Neuronal stem cell (in vitro differentiated cells): Measurements from ENCODE around the gene PCDHGB7.

Source experiments
- DNase-seq: peaks from one replicate; pipeline ENCODE4 v3.0.0-alpha.2; 2013; ENCODE audit warnings: low spot score
- H2AFZ ChIP-seq: one replicate; pipeline ENCODE4 v1.6.1; 2013; ENCODE audit warnings: mild to moderate bottlenecking, low read length, inconsistent platforms
- H2AK5ac ChIP-seq: 2 replicates; pipeline ENCODE4 v1.6.1; 2013; ENCODE audit warnings: low read depth, mild to moderate bottlenecking, inconsistent platforms, low read length, moderate library complexity, mixed read lengths
- H2BK120ac ChIP-seq: 2 replicates; pipeline ENCODE4 v1.6.1; 2013; ENCODE audit warnings: low read depth, mild to moderate bottlenecking, inconsistent platforms, low read length, moderate library complexity, mixed read lengths
- H2BK12ac ChIP-seq: one replicate; pipeline ENCODE4 v1.6.1; 2013; ENCODE audit warnings: low read length, inconsistent platforms
- H2BK15ac ChIP-seq: 2 replicates; pipeline ENCODE4 v1.6.1; 2013; ENCODE audit warnings: mild to moderate bottlenecking, low read length, inconsistent platforms, mixed read lengths
- H2BK5ac ChIP-seq: one replicate; pipeline ENCODE4 v1.6.1; 2013; ENCODE audit warnings: inconsistent platforms, mild to moderate bottlenecking, low read length, moderate library complexity
- H3K14ac ChIP-seq: one replicate; pipeline ENCODE4 v1.6.1; 2013; ENCODE audit warnings: low read length, inconsistent platforms
- H3K18ac ChIP-seq: 2 replicates; pipeline ENCODE4 v1.6.1; 2013; ENCODE audit warnings: low read length, inconsistent platforms
- H3K23ac ChIP-seq: 2 replicates; pipeline ENCODE4 v1.6.1; 2013; ENCODE audit warnings: low read depth, mild to moderate bottlenecking, mixed read lengths, low read length, inconsistent platforms; ENCODE audit not compliant: poor library complexity
- H3K27ac ChIP-seq: replicated peaks from 3 replicates; pipeline ENCODE4 v1.5.1; 2013; ENCODE audit warnings: low read length, inconsistent platforms
- H3K27me3 ChIP-seq, 3 experiments: 2 replicates each; pipeline ENCODE4 v1.6.1; 2013; ENCODE audit warnings: low read length in 3 of 3, mild to moderate bottlenecking in 2 of 3, inconsistent platforms in 1 of 3, low read depth in 1 of 3, mixed read lengths in 1 of 3, moderate library complexity in 1 of 3; ENCODE audit not compliant: control insufficient read depth in 3 of 3, insufficient read depth in 3 of 3
- H3K36me3 ChIP-seq, 2 donors: replicated peaks in 1 of 2; 2 replicates each; pipeline ENCODE4 v1.6.1; 2013; ENCODE audit warnings: low read length in 2 of 2; ENCODE audit not compliant: control insufficient read depth in 2 of 2, insufficient read depth in 2 of 2
- H3K4ac ChIP-seq: 2 replicates; pipeline ENCODE4 v1.6.1; 2013; ENCODE audit warnings: inconsistent platforms, mild to moderate bottlenecking, low read length, moderate library complexity
- H3K4me1 ChIP-seq, 2 donors: 1 replicate in 1 of 2; 2 replicates in 1 of 2; pipeline ENCODE4 v1.6.1; 2013; ENCODE audit warnings: low read length in 2 of 2, low read depth in 1 of 2; ENCODE audit not compliant: control insufficient read depth in 2 of 2, insufficient read depth in 1 of 2
- H3K4me2 ChIP-seq: one replicate; pipeline ENCODE4 v1.6.1; 2013; ENCODE audit warnings: mild to moderate bottlenecking, low read length, inconsistent platforms; ENCODE audit not compliant: insufficient read depth, poor library complexity, severe bottlenecking
- H3K4me3 ChIP-seq, 2 donors: 2 replicates each; pipeline ENCODE4 v1.5.1; 2013; ENCODE audit warnings: low read length in 2 of 2, mild to moderate bottlenecking in 2 of 2, inconsistent platforms in 1 of 2, moderate library complexity in 1 of 2
- H3K79me1 ChIP-seq: one replicate; pipeline ENCODE4 v1.6.1; 2013; ENCODE audit warnings: low read depth, mild to moderate bottlenecking, inconsistent platforms, low read length, moderate library complexity
- H3K9ac ChIP-seq: one replicate; pipeline ENCODE4 v1.6.1; 2013; ENCODE audit warnings: mild to moderate bottlenecking, low read depth, low read length, inconsistent platforms; ENCODE audit not compliant: poor library complexity
- H3K9me3 ChIP-seq, 2 donors: replicated peaks in 1 of 2; 2 replicates each; pipeline versions ENCODE3 to v1.6.1; 2013; ENCODE audit warnings: low read length in 2 of 2, mild to moderate bottlenecking in 2 of 2, inconsistent platforms in 1 of 2, low read depth in 1 of 2, mixed read lengths in 1 of 2, moderate library complexity in 1 of 2; ENCODE audit not compliant: control insufficient read depth in 2 of 2, insufficient read depth in 1 of 2
- H4K8ac ChIP-seq: one replicate; pipeline ENCODE4 v1.6.1; 2013; ENCODE audit warnings: low read depth, mild to moderate bottlenecking, inconsistent platforms, low read length, moderate library complexity
- H4K91ac ChIP-seq: one replicate; pipeline ENCODE4 v1.6.1; 2013; ENCODE audit warnings: low read length, low read depth, mild to moderate bottlenecking, inconsistent platforms; ENCODE audit not compliant: poor library complexity
- WGBS, 2 donors: extraction: QIAGEN DNeasy Blood & Tissue Kit; methylation state at CpG; one replicate each; pipeline ENCODE4 v1.1.7; 2013; ENCODE audit warnings: missing lambda C conversion rate in 2 of 2, mixed read lengths in 1 of 2; ENCODE audit not compliant: insufficient read length in 2 of 2, insufficient replicate concordance in 1 of 2; ENCODE audit errors: extremely low coverage in 2 of 2; 5-methylcytosine and 5-hydroxymethylcytosine counted together

PCDHGB7 gene

DNA sequence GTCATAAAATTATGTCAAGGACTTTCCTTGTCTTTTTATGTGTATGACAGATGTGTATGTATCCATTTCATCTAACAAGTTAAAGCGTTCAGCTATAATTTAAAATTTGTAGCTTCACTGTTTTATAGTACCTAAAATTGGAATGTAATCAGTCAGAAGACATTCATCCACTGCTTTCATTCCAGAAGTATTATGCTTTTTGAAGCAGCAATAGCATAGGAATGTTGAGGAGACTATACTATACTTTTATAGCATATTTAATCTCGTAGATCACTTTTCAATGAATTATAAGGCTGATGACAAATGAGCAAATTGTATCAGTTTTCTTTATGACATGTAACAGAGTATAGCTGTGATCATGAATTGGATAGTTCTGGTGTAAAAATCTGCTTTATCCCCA lies 19.7 kb downstream of the PCDHGB7 start:
- Histone ChIP-seq H2AK5ac (no peak overlapping the region), H2BK120ac (no peak overlapping the region), H3K23ac (no peak overlapping the region), H3K18ac (no peak overlapping the region), H2AFZ (no peak overlapping the region), H3K14ac (no peak overlapping the region), H3K4me3 (no peak overlapping the region), H3K9me3 (peaks cover 24 to 44% of the 10 kb centered on the region in 2 donors), H3K4ac (no peak overlapping the region), H3K27me3 (no peaks in the 10 kb centered on the region), H3K79me1 (peaks cover 7% of the 10 kb centered on the region), H3K4me2 (no peak overlapping the region), H2BK12ac (no peak overlapping the region), H3K9ac (no peak overlapping the region), H3K27ac (no peak overlapping the region), H4K8ac (no peak overlapping the region), H3K36me3 (peaks cover 10 to 17% of the 10 kb centered on the region in 2 donors), H4K91ac (no peak overlapping the region), H3K4me1 (no peaks in the 10 kb centered on the region), H2BK5ac (no peak overlapping the region), H2BK15ac (no peak overlapping the region)
- no peak for DNase-seq
- no CpG with 5 or more reads among the region's 2 CpGs for WGBS, 2 donors

DNA sequence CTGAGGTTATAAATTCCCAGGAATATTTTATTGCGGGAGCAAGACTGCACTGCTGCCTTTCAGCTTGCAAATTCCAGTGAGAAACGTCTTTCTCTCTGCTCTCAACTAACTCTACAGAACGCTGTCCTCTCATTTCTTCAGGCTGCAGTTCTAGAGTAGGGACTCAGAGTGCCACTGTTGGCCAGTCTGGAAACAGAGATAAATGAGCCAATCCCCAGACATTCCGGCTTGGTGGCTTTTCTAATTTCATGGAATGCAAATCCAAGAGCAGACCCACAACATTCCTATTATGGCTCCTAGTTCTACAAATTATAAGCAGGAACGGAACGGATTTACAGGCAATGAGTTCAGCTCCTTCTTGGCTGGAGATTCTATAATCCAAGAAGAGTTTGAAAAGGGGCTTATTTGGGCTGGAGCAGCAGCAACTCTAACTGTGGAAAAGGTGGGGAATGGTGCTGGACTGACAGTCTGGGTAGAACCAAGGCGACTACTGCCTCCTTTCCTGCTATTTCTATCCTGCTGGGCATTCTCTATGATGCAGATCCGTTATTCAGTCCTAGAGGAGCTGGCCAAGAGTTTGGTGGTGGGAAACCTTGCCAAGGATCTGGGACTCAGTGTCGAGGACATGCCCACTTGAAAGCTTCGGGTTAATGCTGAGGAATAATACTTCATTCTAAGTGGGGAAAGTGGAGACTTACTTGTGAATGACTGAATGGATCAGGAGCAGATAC lies 22.1 kb downstream of the PCDHGB7 start:
- H4K8ac ChIP-seq, result no peak overlapping the region
- no peak overlapping the region for H3K23ac ChIP-seq
- H3K4me2 ChIP-seq, result no peak overlapping the region
- peaks cover 5% of the 10 kb centered on the region for H3K79me1 ChIP-seq
- H3K27ac ChIP-seq, result no peak overlapping the region
- H2BK12ac ChIP-seq, result no peak overlapping the region
- H3K9ac ChIP-seq, result no peak overlapping the region
- peaks cover 10 to 17% of the 10 kb centered on the region in 2 donors for H3K36me3 ChIP-seq
- no peaks in the 10 kb centered on the region for H3K27me3 ChIP-seq
- no peak overlapping the region for H3K18ac ChIP-seq
- H3K9me3 ChIP-seq, result peaks cover 18 to 37% of the 10 kb centered on the region in 2 donors
- H3K4me1 ChIP-seq, result no peaks in the 10 kb centered on the region
- H2AFZ ChIP-seq, result no peak overlapping the region
- H3K4ac ChIP-seq, result no peak overlapping the region
- no peak overlapping the region for H4K91ac ChIP-seq
- no peak overlapping the region for H2BK120ac ChIP-seq
- H2BK15ac ChIP-seq, result no peak overlapping the region
- H3K14ac ChIP-seq, result no peak overlapping the region
- no peak overlapping the region for H2AK5ac ChIP-seq
- no peak overlapping the region for H3K4me3 ChIP-seq
- no peak overlapping the region for H2BK5ac ChIP-seq
- no peak for DNase-seq
- no CpG with 5 or more reads among the region's 10 CpGs for WGBS, 2 donors

DNA sequence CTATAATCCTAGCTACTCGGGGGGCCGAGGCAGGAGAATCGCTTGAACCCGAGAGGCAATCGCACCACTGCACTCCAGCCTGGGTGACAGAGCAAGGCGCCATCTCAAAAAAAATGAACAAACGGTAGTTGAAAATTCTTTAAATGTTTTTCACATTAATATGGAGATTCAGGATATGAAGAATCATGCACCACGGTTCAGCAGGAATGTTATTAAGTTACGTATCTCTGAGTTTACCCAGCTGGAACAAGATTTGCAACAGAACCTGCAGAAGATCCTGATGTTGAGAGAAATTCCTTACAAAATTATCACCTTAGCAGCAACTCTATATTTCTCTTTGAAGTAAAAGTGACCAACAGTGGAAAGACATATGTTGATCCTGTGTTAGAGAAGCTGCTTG lies 22.9 kb downstream of the PCDHGB7 start:
- H4K91ac ChIP-seq, result no peak overlapping the region
- no peaks in the 10 kb centered on the region for H3K4me1 ChIP-seq
- no peak overlapping the region for H2AK5ac ChIP-seq
- H2BK15ac ChIP-seq, result no peak overlapping the region
- peaks cover 10 to 17% of the 10 kb centered on the region in 2 donors for H3K36me3 ChIP-seq
- no peak overlapping the region for H3K4me2 ChIP-seq
- H2BK12ac ChIP-seq, result no peak overlapping the region
- H3K18ac ChIP-seq, result no peak overlapping the region
- no peaks in the 10 kb centered on the region for H3K27me3 ChIP-seq
- peaks cover 18 to 37% of the 10 kb centered on the region in 2 donors for H3K9me3 ChIP-seq
- peaks cover 5% of the 10 kb centered on the region for H3K79me1 ChIP-seq
- H3K23ac ChIP-seq, result no peak overlapping the region
- no peak overlapping the region for H3K4ac ChIP-seq
- H3K9ac ChIP-seq, result no peak overlapping the region
- H2BK120ac ChIP-seq, result no peak overlapping the region
- no CpG with 5 or more reads among the region's 9 CpGs for WGBS, 2 donors
- H3K27ac ChIP-seq, result no peak overlapping the region
- no peak overlapping the region for H2BK5ac ChIP-seq
- no peak for DNase-seq
- H2AFZ ChIP-seq, result no peak overlapping the region
- no peak overlapping the region for H4K8ac ChIP-seq
- H3K4me3 ChIP-seq, result no peak overlapping the region
- no peak overlapping the region for H3K14ac ChIP-seq

GRCh38 chr5:141441571-141442170 lies 24.2 kb downstream of the PCDHGB7 start:
- DNase-seq, result no peak
- H3K9me3 ChIP-seq, result peaks cover 18 to 34% of the 10 kb centered on the region in 2 donors
- peaks cover 5% of the 10 kb centered on the region for H3K79me1 ChIP-seq
- H3K4ac ChIP-seq, result no peak overlapping the region
- peak overlapping the region in 1 of 2 donors; percentile 56 for H3K4me3 ChIP-seq
- H4K8ac ChIP-seq, result no peak overlapping the region
- no peaks in the 10 kb centered on the region for H3K4me1 ChIP-seq
- H3K9ac ChIP-seq, result no peak overlapping the region
- no peak overlapping the region for H3K18ac ChIP-seq
- no peak overlapping the region for H2BK12ac ChIP-seq
- H3K27ac ChIP-seq, result no peak overlapping the region
- no peak overlapping the region for H2AK5ac ChIP-seq
- H2BK15ac ChIP-seq, result no peak overlapping the region
- no peak overlapping the region for H3K14ac ChIP-seq
- H2BK120ac ChIP-seq, result no peak overlapping the region
- no peak overlapping the region for H2AFZ ChIP-seq
- H3K23ac ChIP-seq, result peak overlapping the region; percentile 44
- no peak overlapping the region for H2BK5ac ChIP-seq
- no CpG with 5 or more reads among the region's 50 CpGs for WGBS, 2 donors
- H3K4me2 ChIP-seq, result no peak overlapping the region
- peaks cover 10 to 17% of the 10 kb centered on the region in 2 donors for H3K36me3 ChIP-seq
- H3K27me3 ChIP-seq, result no peaks in the 10 kb centered on the region
- no peak overlapping the region for H4K91ac ChIP-seq
